Endothelial cell (in vitro differentiated cells): Measurements from ENCODE around the gene ZMIZ1. TPM values are rescaled to one million over a fixed set of nuclear protein-coding genes. Genes with fewer than 3 reads are reported as not detected.

ENCODE experiments used
- DNase-seq: peaks from one replicate; pipeline ENCODE4 v3.0.0; 2021; ENCODE audit warnings: low spot score
- H3K27ac Mint-ChIP-seq: one replicate; pipeline ENCODE4 v1.8.0; 2021; ENCODE audit warnings: mixed read lengths, inconsistent platforms; ENCODE audit not compliant: unreplicated experiment
- H3K27me3 Mint-ChIP-seq: one replicate; pipeline ENCODE4 v1.8.0; 2021; ENCODE audit warnings: mild to moderate bottlenecking, moderate library complexity, mixed read lengths, inconsistent platforms; ENCODE audit not compliant: unreplicated experiment
- H3K36me3 Mint-ChIP-seq: one replicate; pipeline ENCODE4 v1.8.0; 2021; ENCODE audit warnings: mild to moderate bottlenecking, low read depth, mixed read lengths, inconsistent platforms; ENCODE audit not compliant: unreplicated experiment
- H3K4me1 Mint-ChIP-seq: one replicate; pipeline ENCODE4 v1.8.0; 2021; ENCODE audit warnings: mild to moderate bottlenecking, mixed read lengths, inconsistent platforms; ENCODE audit not compliant: unreplicated experiment
- H3K4me3 Mint-ChIP-seq: one replicate; pipeline ENCODE4 v1.8.0; 2021; ENCODE audit warnings: mild to moderate bottlenecking, mixed read lengths, inconsistent platforms; ENCODE audit not compliant: unreplicated experiment
- H3K9me3 Mint-ChIP-seq: one replicate; pipeline ENCODE4 v1.8.0; 2021; ENCODE audit warnings: mixed read lengths, inconsistent platforms; ENCODE audit not compliant: unreplicated experiment
- CTCF ChIP-seq: fragments of 200-600 bp; sonication (generic); IDR thresholded peaks from one replicate; pipeline ENCODE4 v1.5.0; 2021; ENCODE audit warnings: antibody characterized with exemption; ENCODE audit not compliant: unreplicated experiment
- total RNA-seq: library from RNA; stranded (reverse); fragmentation: NEBNext Ultra II Directional; extraction: Animal tissue kit (Norgen Biotek cat#: 25700); gene quantifications from one replicate; pipeline ENCODE4 v1.2.1, GENCODE V29; 2021; ENCODE audit not compliant: unreplicated experiment

ZMIZ1 gene
- total RNA-seq, 1 donor from 2014 or later, result 102 TPM

DNA sequence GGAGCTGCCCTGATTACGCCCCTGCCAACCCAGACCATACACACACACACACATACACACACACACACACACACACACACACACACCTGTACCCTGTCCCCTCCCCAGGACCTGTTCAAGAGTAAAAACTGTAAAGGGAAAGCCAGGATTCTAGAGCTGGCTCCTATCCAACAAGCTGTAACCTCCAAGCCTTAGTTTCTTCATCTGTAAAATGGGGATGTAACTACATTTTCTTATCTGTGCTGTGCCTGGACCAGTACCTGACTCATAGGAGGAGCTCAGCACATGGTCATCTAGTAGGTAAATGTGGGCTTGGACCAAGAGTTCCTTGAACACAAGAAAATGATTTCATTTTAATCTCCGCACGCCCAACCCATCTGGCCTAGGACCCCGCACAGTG is 128.8 kb downstream of the ZMIZ1 start:
- no peak for DNase-seq
- H3K27ac Mint-ChIP-seq, result no peak overlapping the region
- H3K27me3 Mint-ChIP-seq, result peaks cover 13% of the 10 kb centered on the region
- peaks cover 11% of the 10 kb centered on the region for H3K36me3 Mint-ChIP-seq
- no peak overlapping the region for H3K4me3 Mint-ChIP-seq
- H3K9me3 Mint-ChIP-seq, result no peaks in the 10 kb centered on the region
- peaks cover 2% of the 10 kb centered on the region for H3K4me1 Mint-ChIP-seq
- TF ChIP-seq CTCF, result no peak

DNA sequence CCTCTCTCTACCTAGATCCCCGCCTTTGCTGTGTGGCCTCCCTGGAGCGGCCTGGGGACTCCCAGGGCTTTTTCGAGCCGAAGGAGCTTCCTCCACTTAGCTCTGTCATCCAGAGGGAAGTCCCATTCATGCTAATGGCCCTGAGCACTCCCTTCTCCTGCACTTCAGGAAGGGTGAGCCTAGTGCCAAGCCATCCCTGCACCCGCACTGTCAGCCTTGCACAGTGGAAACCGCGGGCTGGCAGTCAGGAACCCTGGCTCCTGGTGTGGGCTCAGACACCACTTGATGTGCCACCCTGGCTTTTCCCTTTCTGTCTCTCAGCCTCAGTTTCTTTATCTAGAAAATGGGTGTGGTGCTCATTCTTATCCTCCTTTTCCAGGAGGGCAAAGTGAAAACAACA is 131.6 kb downstream of the ZMIZ1 start:
- no peaks in the 10 kb centered on the region for H3K9me3 Mint-ChIP-seq
- H3K4me3 Mint-ChIP-seq, result no peak overlapping the region
- TF ChIP-seq CTCF, result no peak
- no peak overlapping the region for H3K27ac Mint-ChIP-seq
- no peaks in the 10 kb centered on the region for H3K4me1 Mint-ChIP-seq
- H3K27me3 Mint-ChIP-seq, result peaks cover 24% of the 10 kb centered on the region
- H3K36me3 Mint-ChIP-seq, result peaks cover 19% of the 10 kb centered on the region
- DNase-seq, result no peak

GRCh38 chr10:79201706-79202105 is 132.9 kb downstream of the ZMIZ1 start:
- DNase-seq, result no peak
- H3K27me3 Mint-ChIP-seq, result peaks cover 26% of the 10 kb centered on the region
- no peak overlapping the region for H3K27ac Mint-ChIP-seq
- no peaks in the 10 kb centered on the region for H3K9me3 Mint-ChIP-seq
- TF ChIP-seq CTCF, result no peak
- no peaks in the 10 kb centered on the region for H3K4me1 Mint-ChIP-seq
- peaks cover 21% of the 10 kb centered on the region for H3K36me3 Mint-ChIP-seq
- no peak overlapping the region for H3K4me3 Mint-ChIP-seq

GRCh38 chr10:79202188-79203013 is 133.6 kb downstream of the ZMIZ1 start:
- Mint-ChIP-seq H3K4me3 (no peak overlapping the region), H3K27ac (no peak overlapping the region), H3K4me1 (no peaks in the 10 kb centered on the region), H3K27me3 (peaks cover 25% of the 10 kb centered on the region), H3K9me3 (no peaks in the 10 kb centered on the region), H3K36me3 (peaks cover 23% of the 10 kb centered on the region)
- DNase-seq, result peak; percentile 68
- TF ChIP-seq CTCF, result peak; percentile 71

GRCh38 chr10:79203014-79203644 is 134.4 kb downstream of the ZMIZ1 start:
- Mint-ChIP-seq H3K27ac (no peak overlapping the region), H3K9me3 (no peaks in the 10 kb centered on the region), H3K4me3 (no peak overlapping the region), H3K27me3 (peaks cover 18% of the 10 kb centered on the region), H3K36me3 (peaks cover 23% of the 10 kb centered on the region), H3K4me1 (no peaks in the 10 kb centered on the region)
- no peak for TF ChIP-seq CTCF
- DNase-seq, result no peak
